EL (cell line): Measurements from ENCODE around the gene ARHGAP1.
"Not testable (repeated sequence)": the region's sequence is repeated elsewhere in the genome, so short reads cannot be mapped to it uniquely, and the experiment has no call there.

Experiments used
- DNase-seq: peaks from one replicate; pipeline ENCODE4 v3.0.0-alpha.2; 2016

Gene ARHGAP1

GRCh38 chr11:46722566-46723358, 22.3 kb upstream of the ARHGAP1 start:
- DNase-seq, result no peak

DNA sequence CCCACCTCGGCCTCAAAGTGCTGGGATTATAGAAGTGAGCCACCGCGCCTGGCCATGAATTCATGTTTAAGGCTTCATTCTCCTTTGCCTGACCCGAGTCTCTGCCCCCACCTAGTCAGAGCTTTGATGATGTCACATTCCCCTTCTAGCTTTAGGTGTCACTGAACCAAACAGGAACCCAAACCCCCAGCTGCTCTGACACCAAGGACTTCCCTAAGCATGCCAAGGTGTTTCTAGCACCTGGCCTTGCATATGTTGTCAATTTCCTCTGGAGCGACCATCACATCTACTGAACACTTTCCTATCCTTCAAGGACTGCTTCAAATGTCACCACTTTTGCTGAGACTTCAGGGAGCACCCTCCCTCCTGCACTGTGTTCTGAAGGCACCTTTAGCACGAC, 20.9 kb upstream of the ARHGAP1 start:
- no peak for DNase-seq

DNA sequence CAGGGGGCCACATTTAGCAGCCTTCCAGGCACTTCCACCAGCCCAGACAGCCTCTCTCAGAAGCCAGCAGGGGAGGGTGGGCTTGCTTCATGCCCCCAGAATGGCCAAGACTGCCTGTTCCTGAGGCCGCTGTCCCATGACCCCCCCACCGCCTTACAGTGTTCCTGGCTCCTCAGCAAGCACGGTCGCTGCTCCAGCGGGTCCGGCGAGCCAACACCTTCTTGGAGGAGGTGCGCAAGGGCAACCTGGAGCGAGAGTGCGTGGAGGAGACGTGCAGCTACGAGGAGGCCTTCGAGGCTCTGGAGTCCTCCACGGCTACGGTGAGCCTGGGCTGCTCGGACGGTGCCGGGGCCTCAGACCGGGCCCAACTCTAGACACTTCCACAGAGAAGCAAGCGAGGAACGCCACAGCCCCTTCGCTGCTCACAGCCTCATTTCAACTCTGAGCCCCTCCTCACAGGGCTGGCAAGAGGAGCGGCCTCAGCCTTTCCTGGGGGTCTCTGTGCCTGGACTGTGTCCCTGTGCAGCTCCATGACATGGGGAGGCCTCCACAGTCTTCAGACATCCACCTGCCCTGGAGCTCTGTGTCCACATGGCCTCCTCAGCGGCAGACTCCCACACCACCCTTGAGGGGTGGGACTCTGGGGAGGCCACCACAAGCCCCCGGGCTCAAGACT, 19.3 kb upstream of the ARHGAP1 start:
- no peak for DNase-seq

DNA sequence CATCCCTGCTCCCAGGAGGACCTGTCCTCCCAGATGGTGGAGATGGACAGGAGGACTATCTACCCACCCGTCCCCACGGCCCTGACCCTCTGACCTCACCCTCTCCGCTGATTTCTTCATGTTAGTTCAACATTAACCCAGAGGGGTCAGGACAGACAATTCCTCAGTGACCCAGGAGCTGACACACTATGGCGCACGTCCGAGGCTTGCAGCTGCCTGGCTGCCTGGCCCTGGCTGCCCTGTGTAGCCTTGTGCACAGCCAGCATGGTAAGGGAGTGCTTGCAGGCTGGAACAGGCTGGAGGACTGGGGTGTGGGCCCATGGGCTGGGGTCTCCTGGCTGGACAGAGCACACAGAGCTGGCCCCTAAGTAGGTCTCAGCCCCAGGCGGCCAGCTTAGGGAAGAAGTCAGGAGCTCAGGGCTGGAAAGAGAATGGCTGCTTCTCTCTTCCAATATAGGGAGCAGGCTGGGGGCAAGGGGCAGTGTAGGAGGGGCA, 18.7 kb upstream of the ARHGAP1 start, which contains the start of gene F2:
F2 (plus strand) TSS at position 166 of the 495 bp plus-strand sequence; CDS start at position 189, 23 bp downstream.
- DNase-seq, result no peak

GRCh38 chr11:46718155-46719019, 18.0 kb upstream of the ARHGAP1 start:
- peak; percentile 21 for DNase-seq

GRCh38 chr11:46717825-46718154, 17.4 kb upstream of the ARHGAP1 start:
- not testable (repeated sequence) for DNase-seq

GRCh38 chr11:46712874-46713576, 12.6 kb upstream of the ARHGAP1 start:
- DNase-seq, result no peak

DNA sequence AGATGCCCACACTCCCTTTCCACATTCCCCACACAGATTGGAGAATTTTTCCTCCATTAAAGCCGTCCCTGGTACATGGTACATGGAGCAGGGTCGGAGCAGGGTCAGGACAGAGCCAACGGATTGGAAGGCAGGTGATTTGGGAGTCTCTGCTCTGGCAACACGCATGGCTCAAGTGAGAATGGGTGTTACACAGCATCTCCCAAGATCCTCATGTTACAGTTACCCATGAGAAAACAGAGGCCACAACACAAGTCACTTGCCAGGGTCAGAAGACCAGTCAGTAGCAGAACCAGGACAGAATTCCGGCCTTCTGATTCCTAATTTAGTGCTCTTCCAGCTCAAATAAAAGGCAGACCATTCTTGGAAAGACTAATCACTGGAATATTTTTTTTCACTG, 10.9 kb upstream of the ARHGAP1 start:
- no peak for DNase-seq

DNA sequence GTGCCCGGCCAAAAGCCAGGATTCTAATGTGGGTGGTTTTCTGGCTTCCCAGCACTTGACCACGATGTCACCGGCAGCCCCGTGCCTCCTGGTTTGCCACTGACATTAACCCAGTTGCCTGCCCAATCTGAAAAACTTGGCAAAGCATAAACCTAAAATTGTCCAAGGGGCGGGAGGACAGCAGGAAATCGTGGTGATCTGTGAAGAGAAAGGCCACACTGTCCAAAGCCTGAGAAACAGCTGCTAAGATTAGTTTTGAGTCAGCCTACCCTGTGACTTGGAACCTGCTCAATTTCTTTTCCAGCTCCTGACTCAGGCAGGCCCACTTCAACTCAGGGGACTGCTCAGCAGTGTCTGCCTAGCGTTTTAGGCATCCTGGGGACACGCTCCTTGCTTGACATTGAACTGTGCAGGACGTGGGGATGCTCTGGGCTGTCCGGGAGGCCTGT, 10.4 kb upstream of the ARHGAP1 start:
- DNase-seq, result peak; percentile 84

DNA sequence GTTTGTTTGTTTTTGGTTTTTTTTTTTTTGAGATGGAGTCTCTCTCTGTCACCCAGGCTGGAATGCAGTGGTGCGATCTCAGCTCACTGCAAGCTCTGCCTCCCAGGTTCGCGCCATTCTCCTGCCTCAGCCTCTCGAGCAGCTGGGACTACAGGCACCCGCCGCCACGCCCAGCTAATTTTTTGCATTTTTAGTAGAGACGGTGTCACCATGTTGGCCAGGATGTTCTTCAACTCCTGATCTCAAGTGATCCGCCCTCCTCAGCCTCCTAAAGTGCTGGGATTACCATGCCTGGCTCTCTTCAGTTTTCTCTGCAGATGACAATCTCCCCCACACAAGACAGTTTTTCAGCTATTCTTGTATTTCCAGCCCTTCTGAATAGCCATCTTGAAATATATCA, 8.9 kb upstream of the ARHGAP1 start:
- DNase-seq, result not testable (repeated sequence)

DNA sequence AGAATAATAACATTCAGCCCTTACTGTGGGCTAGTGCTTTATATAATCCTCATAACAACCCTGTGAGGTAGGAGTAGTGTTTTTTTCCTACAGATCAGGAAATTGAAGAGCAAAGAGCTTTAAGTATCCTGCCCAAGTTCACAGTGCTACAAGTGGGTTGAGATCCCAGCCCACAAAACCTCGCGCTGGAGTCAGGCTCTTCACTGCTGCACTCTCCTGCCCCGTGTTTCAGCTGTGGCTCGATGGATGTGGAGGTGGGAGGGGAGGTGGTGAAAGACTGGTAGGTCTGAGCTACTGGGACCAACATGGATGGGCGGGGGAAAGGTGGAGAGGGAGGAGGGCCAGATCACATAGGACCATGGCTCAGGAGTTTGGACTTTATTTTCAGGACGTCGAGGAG, 6.5 kb upstream of the ARHGAP1 start:
- no peak for DNase-seq

- no peak for DNase-seq
These were observed 4.8 kb upstream of the ARHGAP1 start for GRCh38 chr11:46705070-46705688.

DNA sequence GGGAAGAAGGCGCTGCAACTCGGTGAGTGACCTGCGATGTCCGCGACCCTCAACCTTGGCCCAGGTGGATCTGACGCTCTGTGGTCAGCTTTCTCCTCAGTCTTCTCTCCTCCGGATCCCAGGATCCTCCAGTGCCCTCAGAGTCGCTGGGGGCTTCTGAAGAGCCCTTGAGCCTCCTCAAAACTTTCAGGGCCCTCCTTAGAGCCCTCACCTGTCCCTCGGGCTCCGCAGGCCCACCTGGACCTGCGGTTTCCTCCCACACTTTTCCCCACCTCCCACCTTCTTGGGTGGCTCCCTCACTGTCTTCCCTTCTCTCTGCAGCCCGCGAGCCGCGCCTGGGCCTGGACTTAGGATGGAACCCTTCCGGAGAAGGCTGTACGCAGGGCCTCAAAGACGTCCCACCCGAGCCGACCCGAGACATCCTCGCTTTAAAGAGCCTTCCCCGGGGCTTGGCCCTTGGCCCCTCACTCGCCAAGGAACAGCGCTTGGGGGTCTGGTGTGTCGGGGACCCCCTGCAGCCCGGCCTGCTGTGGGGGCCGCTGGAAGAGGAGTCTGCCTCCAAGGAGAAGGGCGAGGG, 747 bp upstream of the ARHGAP1 start:
- no peak for DNase-seq

DNA sequence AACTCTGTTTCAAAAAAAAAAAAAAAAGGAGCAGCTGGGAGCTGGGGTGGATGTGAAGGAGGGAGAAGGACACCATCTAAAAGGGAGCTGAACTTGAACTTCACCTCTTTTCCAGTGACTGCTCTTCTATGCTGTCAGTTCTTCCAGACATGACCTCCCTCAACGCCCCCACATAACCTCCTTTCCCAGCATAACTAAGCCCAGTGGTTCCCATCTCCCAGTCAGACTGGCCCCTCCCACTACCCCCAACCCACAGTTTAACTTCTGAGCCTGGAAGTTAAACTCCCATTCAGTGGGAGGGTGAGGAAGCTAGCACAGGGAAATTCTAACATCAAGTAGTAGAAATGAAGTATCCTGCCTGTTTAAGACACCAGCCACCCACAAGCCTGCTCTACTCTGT, 1.8 kb downstream of the ARHGAP1 start:
- no peak for DNase-seq

DNA sequence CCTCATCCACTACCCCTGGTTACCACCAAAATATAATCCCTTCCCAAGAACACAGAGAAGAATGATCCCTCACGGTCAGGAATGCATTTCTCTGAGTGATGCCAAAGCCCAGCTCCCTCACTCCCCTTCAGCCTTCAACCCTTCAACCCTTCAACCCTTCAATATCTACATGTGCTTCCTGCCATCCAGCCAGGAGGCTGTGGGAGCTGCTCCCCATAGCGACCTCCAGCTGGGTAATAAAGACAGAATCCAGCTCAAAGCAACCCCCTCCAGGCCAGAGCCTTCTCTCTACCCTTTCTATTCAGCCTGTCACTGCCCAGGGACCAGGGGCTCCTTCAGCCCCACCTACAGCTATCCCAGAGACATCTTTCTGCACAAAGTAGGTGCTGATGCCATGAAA, 2.7 kb downstream of the ARHGAP1 start:
- no peak for DNase-seq

- DNase-seq, result no peak
These were observed 3.1 kb downstream of the ARHGAP1 start for GRCh38 chr11:46697303-46697702.

GRCh38 chr11:46696212-46696558, 4.2 kb downstream of the ARHGAP1 start:
- no peak for DNase-seq

GRCh38 chr11:46695345-46696211, 4.8 kb downstream of the ARHGAP1 start:
- DNase-seq, result no peak

- DNase-seq, result no peak
These were observed 5.8 kb downstream of the ARHGAP1 start for GRCh38 chr11:46694607-46695006.

- DNase-seq, result no peak
These were observed 6.3 kb downstream of the ARHGAP1 start for GRCh38 chr11:46694072-46694471.

GRCh38 chr11:46693597-46694012, 6.8 kb downstream of the ARHGAP1 start:
- peak; percentile 56 for DNase-seq
